Gastroesophageal sphincter (tissue), 4 donors: ENCODE results near the gene C15orf61. TPM values are rescaled to one million over a fixed set of nuclear protein-coding genes. Genes with fewer than 3 reads are reported as not detected.
A peak's percentile ranks its signal among the peaks of the same experiment; 100 is the strongest.

Experiments used
- ATAC-seq: fragments of 150-250 bp; one replicate; pipeline ENCODE4 v1.9.1; 2016; ENCODE audit warnings: mild to moderate bottlenecking, moderate library complexity
- H3K27ac ChIP-seq, 4 donors: fragments of 200-600 bp; sonication (generic) in 3 of 4; 1 replicate in 3 of 4; 2 replicates in 1 of 4; pipeline ENCODE4 v1.5.1; 2016 to 2019
- H3K27me3 ChIP-seq: fragments of 200-600 bp; sonication (generic); one replicate; pipeline ENCODE4 v1.5.1; 2019
- H3K36me3 ChIP-seq, 2 donors: fragments of 200-600 bp; sonication (generic); one replicate each; pipeline ENCODE4 v1.5.1; 2019; ENCODE audit warnings: control low read depth in 1 of 2
- H3K4me1 ChIP-seq, 3 donors: fragments of 200-600 bp; sonication (generic); 1 replicate in 2 of 3; 2 replicates in 1 of 3; pipeline ENCODE4 v1.5.1; 2016 to 2019; ENCODE audit warnings: control low read depth in 2 of 3
- H3K4me3 ChIP-seq, 2 donors: fragments of 200-600 bp; sonication (generic); one replicate each; pipeline ENCODE4 v1.5.1; 2019; ENCODE audit warnings: mild to moderate bottlenecking in 1 of 2, moderate library complexity in 1 of 2
- H3K9me3 ChIP-seq, 3 donors: fragments of 200-600 bp; sonication (generic); one replicate each; pipeline ENCODE4 v1.5.1; 2017 to 2019; ENCODE audit warnings: control low read depth in 2 of 3
- CTCF ChIP-seq, 4 experiments: fragments of 200-600 bp in 2 of 4; fragments of 450-650 bp in 2 of 4; sonication (generic) in 1 of 4; IDR thresholded peaks; one replicate each; pipeline ENCODE4 v1.5.1; 2017 to 2019; ENCODE audit warnings: antibody characterized with exemption in 4 of 4, mild to moderate bottlenecking in 2 of 4, moderate library complexity in 2 of 4
- EP300 ChIP-seq: sonication (generic); formaldehyde crosslinking; IDR thresholded peaks from one replicate; pipeline ENCODE4 v1.6.1; 2017; ENCODE audit warnings: antibody characterized with exemption, mild to moderate bottlenecking
- POLR2A ChIP-seq, 2 donors: fragments of 450-650 bp; IDR thresholded peaks; one replicate each; pipeline ENCODE4 v1.6.1; 2017; ENCODE audit warnings: antibody characterized with exemption in 2 of 2, mild to moderate bottlenecking in 2 of 2, moderate library complexity in 1 of 2
- POLR2AphosphoS5 ChIP-seq: sonication (generic); formaldehyde crosslinking; IDR thresholded peaks from one replicate; pipeline ENCODE4 v1.6.1; 2017; ENCODE audit warnings: antibody characterized with exemption
- WGBS, 2 donors: methylation state at CpG; one replicate each; pipeline ENCODE4 v1.1.5; 2018; ENCODE audit warnings: low coverage in 1 of 2; 5-methylcytosine and 5-hydroxymethylcytosine counted together
- total RNA-seq, 4 donors: library from RNA; depleted of rRNA; stranded (reverse); fragments of >200 nt; gene quantifications; one replicate each; pipeline ENCODE4 v1.1.0, GENCODE V29; 2016

Gene C15orf61
- total RNA-seq: 1 to 10 TPM; 4.1 to 6.5 (median 5.6) TPM

- ATAC-seq: peak; percentile 92
- Histone ChIP-seq H3K27ac (peak within 1 kb of the TSS; percentile 85 to 97 (median 96)), H3K36me3 (peaks cover 0 to 9% of the 10 kb centered on the region in 2 donors), H3K27me3 (no peaks in the 10 kb centered on the region), H3K9me3 (no peaks in the 10 kb centered on the region), H3K4me1 (peaks cover 2 to 28% (median 5%) of the 10 kb centered on the region in 3 donors), H3K4me3 (peak within 1 kb of the TSS; percentile 47 to 87)
- TF ChIP-seq CTCF (IDR thresholded peaks at IDR 0.05): peak in 1 of 4 experiments; percentile 25
- TF ChIP-seq POLR2AphosphoS5: peak; percentile 42
- no peak for TF ChIP-seq EP300
- peak; percentile 86 to 93 for TF ChIP-seq POLR2A (IDR thresholded peaks at IDR 0.05)
- no CpG with 5 or more reads among the region's 94 CpGs for WGBS, 2 donors
Measured at GRCh38 chr15:67521029-67521782, at the start of gene C15orf61. C15orf61 (plus strand) TSS chr15:67521131; CDS start chr15:67521249, 118 bp downstream.

- H3K36me3 ChIP-seq: peaks cover 0 to 6% of the 10 kb centered on the region in 2 donors
- TF ChIP-seq CTCF (IDR thresholded peaks at IDR 0.05) (no peak), POLR2AphosphoS5 (no peak), POLR2A (IDR thresholded peaks at IDR 0.05) (no peak), EP300 (no peak)
- no peak for ATAC-seq
- no peaks in the 10 kb centered on the region for H3K9me3 ChIP-seq
- H3K4me1 ChIP-seq: peaks cover 0 to 7% (median 0%) of the 10 kb centered on the region in 3 donors
- no peak overlapping the region for H3K27ac ChIP-seq
- H3K4me3 ChIP-seq: no peak overlapping the region
- WGBS, 2 donors: 100% methylated on average over 1 of the region's 1 CpG; no CpG with 5 or more reads in 1 of the 2 donors
- H3K27me3 ChIP-seq: no peaks in the 10 kb centered on the region
Measured at GRCh38 chr15:67472957-67473356, 48.0 kb upstream of the C15orf61 start.

GRCh38 chr15:67474405-67475110 lies 46.4 kb upstream of the C15orf61 start:
- WGBS, 2 donors: 76 to 92% methylated on average over 4 to 5 of the region's 5 CpGs
- H3K4me1 ChIP-seq: no peaks in the 10 kb centered on the region
- no peaks in the 10 kb centered on the region for H3K27me3 ChIP-seq
- H3K27ac ChIP-seq: no peak overlapping the region
- ATAC-seq: no peak
- TF ChIP-seq POLR2A (IDR thresholded peaks at IDR 0.05) (no peak), POLR2AphosphoS5 (no peak), EP300 (no peak), CTCF (IDR thresholded peaks at IDR 0.05) (no peak)
- H3K36me3 ChIP-seq: peaks cover 0 to 6% of the 10 kb centered on the region in 2 donors
- no peaks in the 10 kb centered on the region for H3K9me3 ChIP-seq
- no peak overlapping the region for H3K4me3 ChIP-seq

- Histone ChIP-seq H3K9me3 (no peaks in the 10 kb centered on the region), H3K4me3 (no peak overlapping the region), H3K27me3 (no peaks in the 10 kb centered on the region), H3K27ac (no peak overlapping the region), H3K4me1 (no peaks in the 10 kb centered on the region), H3K36me3 (no peaks in the 10 kb centered on the region)
- WGBS, 2 donors: 63 to 67% methylated on average over 3 to 4 of the region's 5 CpGs
- ATAC-seq: no peak
- no peak for TF ChIP-seq POLR2A (IDR thresholded peaks at IDR 0.05)
- TF ChIP-seq EP300: no peak
- no peak for TF ChIP-seq CTCF (IDR thresholded peaks at IDR 0.05)
- TF ChIP-seq POLR2AphosphoS5: no peak
Measured at GRCh38 chr15:67479781-67480505, 41.0 kb upstream of the C15orf61 start.
